ENCODE results near the gene CGB8.
"Not testable (repeated sequence)": the region's sequence is repeated elsewhere in the genome, so short reads cannot be mapped to it uniquely, and the experiment has no call there.

CGB8 gene

DNA sequence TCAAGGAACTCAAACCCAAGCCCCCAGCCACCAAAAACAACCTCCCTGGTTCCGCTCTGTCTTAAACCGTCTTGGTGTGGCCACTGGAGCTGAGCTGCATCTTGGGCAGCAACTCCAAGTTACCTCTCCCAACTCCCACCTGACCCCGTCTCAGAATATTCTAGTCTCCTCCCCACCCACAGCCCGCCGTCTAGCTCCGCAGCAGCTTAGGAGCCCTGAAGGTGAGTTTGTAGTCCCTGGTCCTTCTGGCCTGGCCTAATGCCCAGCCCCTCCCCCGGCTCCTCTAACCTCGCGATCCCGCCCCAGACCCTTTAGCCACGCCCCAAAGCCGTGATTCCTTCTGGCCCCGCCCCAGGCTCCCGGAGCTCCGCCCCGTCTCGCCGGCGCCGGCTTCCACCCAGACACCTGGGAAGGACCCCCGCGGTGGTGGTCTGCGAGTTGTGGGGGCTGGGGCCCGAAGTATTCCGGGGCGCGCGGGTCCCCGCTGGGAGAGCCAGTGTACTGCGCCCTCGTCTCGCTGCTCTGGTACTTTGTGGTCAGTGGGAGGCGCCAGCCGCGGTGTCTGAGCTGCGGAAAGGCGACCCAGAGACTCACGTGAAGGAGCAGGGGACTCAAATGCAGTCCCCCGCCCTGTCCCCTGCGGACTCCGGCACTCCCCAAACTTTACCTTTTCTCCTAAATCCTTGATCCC is 29.5 kb downstream of the CGB8 start:
- Histone ChIP-seq H3K27me3 (ENCODE audit: control insufficient read depth in 5 of 5, insufficient read depth in 4 of 5, low read length in 5 of 5) (peaks cover 2 to 16% (median 6%) of the 10 kb centered on the region in 5 donors), H3K27ac (ENCODE audit: low read depth, low read length) (no peak overlapping the region), H3K9me3 (ENCODE audit: control insufficient read depth in 5 of 5, low read length in 5 of 5) (no peaks in the 10 kb centered on the region), H3K4me1 (ENCODE audit: control insufficient read depth in 5 of 5, insufficient read depth in 5 of 5, low read length in 5 of 5) (peaks cover 0 to 25% (median 23%) of the 10 kb centered on the region in 5 donors), H3K36me3 (ENCODE audit: control insufficient read depth in 5 of 5, insufficient read depth in 5 of 5, low read length in 5 of 5) (peaks cover 0 to 21% (median 19%) of the 10 kb centered on the region in 5 donors), H3K9ac (ENCODE audit: low read length in 5 of 5) (peak overlapping the region in 1 of 5 donors; percentile 37), H3K4me3 (ENCODE audit: low read depth in 1 of 5, low read length in 5 of 5) (peak overlapping the region; percentile 41 to 66 (median 59))

DNA sequence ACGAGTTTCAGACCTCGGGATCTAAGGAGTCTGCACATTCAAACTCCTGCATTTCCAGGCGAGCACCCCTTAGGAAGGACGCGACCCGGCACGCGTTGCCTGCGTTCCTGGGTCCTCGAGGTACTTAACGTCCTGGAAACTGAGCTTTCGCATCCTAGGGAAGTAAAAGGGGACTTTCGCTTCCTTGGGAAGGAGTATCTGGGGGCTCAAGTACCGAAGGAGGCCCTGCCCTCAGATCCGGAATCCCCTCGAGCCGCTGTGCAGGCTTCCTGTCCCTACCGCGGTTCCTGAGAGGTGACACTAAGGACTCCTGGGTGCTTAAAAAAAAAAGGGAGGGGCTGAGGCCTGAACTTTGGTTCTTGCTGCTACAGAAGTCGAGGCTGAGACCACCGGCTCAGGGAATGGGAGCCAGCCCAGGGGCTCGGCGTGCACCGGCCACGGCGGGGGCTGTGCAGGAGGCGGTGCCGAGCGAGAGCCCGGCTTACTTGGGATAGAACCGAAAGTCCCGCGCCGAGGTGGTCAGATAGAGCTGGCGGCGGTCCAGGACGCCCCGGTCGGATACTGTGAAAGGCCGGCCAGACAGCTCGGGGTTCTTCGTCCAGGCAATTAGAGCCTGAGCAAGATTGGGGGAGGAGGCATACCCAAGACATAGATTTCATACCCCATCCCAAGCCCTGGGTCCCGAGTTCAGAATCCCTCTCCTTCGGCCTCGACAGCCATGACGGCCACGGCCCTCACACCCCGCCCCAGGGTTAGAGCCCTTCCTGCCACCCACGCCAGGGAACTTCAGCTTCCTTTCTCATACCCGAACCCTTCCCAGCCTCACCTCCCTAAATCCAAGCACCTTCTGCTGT is 30.3 kb downstream of the CGB8 start:
- peaks cover 2 to 16% (median 6%) of the 10 kb centered on the region in 5 donors for H3K27me3 ChIP-seq (ENCODE audit: control insufficient read depth in 5 of 5, insufficient read depth in 4 of 5, low read length in 5 of 5)
- not testable (repeated sequence) for H3K9me3 ChIP-seq (ENCODE audit: control insufficient read depth in 5 of 5, low read length in 5 of 5); H3K27ac ChIP-seq (ENCODE audit: low read depth, low read length)
- H3K4me1 ChIP-seq (ENCODE audit: control insufficient read depth in 5 of 5, insufficient read depth in 5 of 5, low read length in 5 of 5) = peaks cover 0 to 25% (median 23%) of the 10 kb centered on the region in 5 donors
- peak overlapping the region in 3 of 5 donors; percentile 37 to 51 (median 41) for H3K9ac ChIP-seq (ENCODE audit: low read length in 5 of 5)
- peaks cover 0 to 27% (median 24%) of the 10 kb centered on the region in 5 donors for H3K36me3 ChIP-seq (ENCODE audit: control insufficient read depth in 5 of 5, insufficient read depth in 5 of 5, low read length in 5 of 5)
- peak overlapping the region; percentile 57 to 71 (median 59) for H3K4me3 ChIP-seq (ENCODE audit: low read depth in 1 of 5, low read length in 5 of 5)

DNA sequence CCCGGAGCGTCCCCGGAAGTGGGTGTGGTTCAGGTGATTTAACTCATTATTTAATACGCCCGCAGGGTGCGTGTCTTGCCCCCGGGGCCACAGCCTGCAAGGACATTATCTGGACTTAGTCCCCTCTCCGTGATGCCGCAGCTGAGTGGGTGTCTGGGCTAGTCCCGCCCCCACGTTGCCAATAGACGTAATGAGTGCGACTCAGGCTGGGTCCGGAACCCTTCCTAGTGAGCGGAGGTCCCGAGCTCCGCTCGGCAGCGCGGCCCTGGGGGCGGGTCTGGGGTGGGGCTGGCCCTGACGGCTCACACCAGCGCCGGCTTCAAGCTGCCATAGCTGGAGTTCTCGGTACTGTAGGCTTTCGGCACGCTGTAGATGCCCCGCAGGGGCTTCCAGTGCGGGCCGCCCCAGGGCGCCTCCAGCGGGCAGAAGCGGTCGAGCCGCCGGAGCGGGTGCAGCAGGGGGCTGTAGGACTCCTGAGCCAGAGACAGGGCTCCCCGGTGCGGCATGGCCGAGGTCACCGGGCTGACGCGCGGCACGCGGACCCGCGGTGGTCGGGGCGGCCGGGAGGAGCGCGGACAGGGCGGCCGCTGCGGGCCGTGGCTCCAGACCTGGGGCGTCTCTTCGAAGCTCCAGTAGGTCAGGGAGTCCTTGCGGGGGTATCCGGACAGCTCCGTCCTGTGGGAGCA is 31.1 kb downstream of the CGB8 start:
- H3K27me3 ChIP-seq (ENCODE audit: control insufficient read depth in 5 of 5, insufficient read depth in 4 of 5, low read length in 5 of 5) = peaks cover 2 to 16% (median 6%) of the 10 kb centered on the region in 5 donors
- no peak overlapping the region for H3K27ac ChIP-seq (ENCODE audit: low read depth, low read length)
- no peaks in the 10 kb centered on the region for H3K9me3 ChIP-seq (ENCODE audit: control insufficient read depth in 5 of 5, low read length in 5 of 5)
- H3K4me3 ChIP-seq (ENCODE audit: low read depth in 1 of 5, low read length in 5 of 5) = peak overlapping the region; percentile 57 to 71 (median 59)
- peaks cover 0 to 25% (median 23%) of the 10 kb centered on the region in 5 donors for H3K4me1 ChIP-seq (ENCODE audit: control insufficient read depth in 5 of 5, insufficient read depth in 5 of 5, low read length in 5 of 5)
- H3K9ac ChIP-seq (ENCODE audit: low read length in 5 of 5) = peak overlapping the region in 2 of 5 donors; percentile 30 to 52
- peaks cover 0 to 34% (median 24%) of the 10 kb centered on the region in 5 donors for H3K36me3 ChIP-seq (ENCODE audit: control insufficient read depth in 5 of 5, insufficient read depth in 5 of 5, low read length in 5 of 5)

DNA sequence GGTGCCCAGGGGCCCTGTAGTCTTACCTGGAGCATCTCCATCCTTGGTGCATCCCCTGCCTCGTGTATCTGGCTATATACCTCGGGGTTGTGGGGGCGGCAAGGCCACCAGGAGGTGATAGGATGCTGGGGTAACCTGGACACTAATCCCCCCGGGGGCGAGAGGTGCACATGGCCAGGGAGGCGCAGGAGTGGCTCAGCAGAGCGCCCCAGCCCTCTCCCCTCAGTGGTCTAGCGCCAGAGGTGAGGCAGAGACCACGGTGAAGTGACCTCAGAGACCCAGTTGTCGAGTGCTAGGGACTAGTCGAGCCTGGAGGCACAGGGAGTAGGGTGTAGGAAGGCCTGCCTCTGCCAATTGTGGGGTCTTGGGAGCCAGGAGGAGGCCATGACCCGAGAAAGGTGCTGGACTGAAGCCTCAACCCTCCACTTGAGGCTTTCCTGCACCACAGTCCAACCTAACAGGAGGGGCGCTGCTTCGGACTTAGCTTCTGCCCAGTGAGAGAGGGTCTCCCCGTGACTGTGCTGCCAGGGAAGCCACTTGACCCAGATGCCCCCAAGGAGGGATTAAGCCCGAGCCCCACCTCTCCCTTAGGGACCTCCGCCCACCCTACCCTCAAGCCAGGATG is 31.8 kb downstream of the CGB8 start, which contains the start of gene LHB:
Gene LHB (minus strand): TSS at position 51 of the 625 bp plus-strand sequence. CDS start 10 bp downstream, at position 41.
- Histone ChIP-seq H3K9ac (ENCODE audit: low read length in 5 of 5) (peak within 1 kb of the TSS in 2 of 5 donors; percentile 30 to 52), H3K27ac (ENCODE audit: low read depth, low read length) (no peak within 1 kb of the TSS), H3K36me3 (ENCODE audit: control insufficient read depth in 5 of 5, insufficient read depth in 5 of 5, low read length in 5 of 5) (peaks cover 0 to 40% (median 31%) of the 10 kb centered on the region in 5 donors)

DNA sequence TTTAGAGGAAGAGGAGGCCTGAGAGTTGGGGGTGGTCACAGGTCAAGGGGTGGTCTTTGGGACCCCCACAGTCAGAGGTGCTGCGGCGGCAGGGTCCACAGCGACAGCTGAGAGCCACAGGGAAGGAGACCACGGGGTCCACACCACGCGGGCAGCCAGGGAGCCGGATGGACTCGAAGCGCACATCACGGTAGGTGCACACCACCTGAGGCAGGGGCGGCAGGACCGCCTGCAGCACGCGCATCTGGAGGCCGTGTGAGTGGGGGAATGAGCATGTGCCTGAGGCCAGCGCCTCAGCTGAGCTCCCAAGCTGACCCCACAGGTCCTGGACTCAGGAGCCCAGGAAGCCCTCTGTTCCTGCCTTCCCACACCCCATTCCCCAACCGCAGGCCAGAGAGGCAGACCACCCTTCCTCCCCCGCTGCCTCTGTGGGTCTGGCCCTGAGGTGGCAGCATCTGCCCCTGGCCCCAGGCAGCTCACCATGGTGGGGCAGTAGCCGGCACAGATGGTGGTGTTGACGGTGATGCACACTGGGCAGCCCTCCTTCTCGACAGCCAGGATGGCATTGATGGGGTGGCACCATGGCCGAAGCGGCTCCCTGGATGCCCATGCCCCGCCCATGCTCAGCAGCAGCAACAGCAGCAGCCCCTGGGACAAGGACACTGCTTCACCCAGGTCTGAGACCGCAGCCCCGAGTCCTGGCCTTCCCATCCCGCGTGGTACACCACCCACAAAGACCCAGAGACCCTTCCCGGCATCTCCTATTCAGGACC is 32.7 kb downstream of the CGB8 start:
- Histone ChIP-seq H3K9ac (ENCODE audit: low read length in 5 of 5) (no peak overlapping the region), H3K4me1 (ENCODE audit: control insufficient read depth in 5 of 5, insufficient read depth in 5 of 5, low read length in 5 of 5) (peaks cover 0 to 25% (median 23%) of the 10 kb centered on the region in 5 donors), H3K4me3 (ENCODE audit: low read depth in 1 of 5, low read length in 5 of 5) (no peak overlapping the region), H3K27me3 (ENCODE audit: control insufficient read depth in 5 of 5, insufficient read depth in 4 of 5, low read length in 5 of 5) (peaks cover 2 to 15% (median 6%) of the 10 kb centered on the region in 5 donors), H3K36me3 (ENCODE audit: control insufficient read depth in 5 of 5, insufficient read depth in 5 of 5, low read length in 5 of 5) (peaks cover 0 to 49% (median 40%) of the 10 kb centered on the region in 5 donors), H3K27ac (ENCODE audit: low read depth, low read length) (no peak overlapping the region), H3K9me3 (ENCODE audit: control insufficient read depth in 5 of 5, low read length in 5 of 5) (no peaks in the 10 kb centered on the region)

More for the DNA sequence above, 31.8 kb downstream of the CGB8 start, which contains the start of gene LHB:
- Histone ChIP-seq H3K9me3 (ENCODE audit: control insufficient read depth in 5 of 5, low read length in 5 of 5) (no peaks in the 10 kb centered on the region), H3K4me3 (ENCODE audit: low read depth in 1 of 5, low read length in 5 of 5) (peak within 1 kb of the TSS in 4 of 5 donors; percentile 57 to 66 (median 59)), H3K27me3 (ENCODE audit: control insufficient read depth in 5 of 5, insufficient read depth in 4 of 5, low read length in 5 of 5) (peaks cover 2 to 16% (median 6%) of the 10 kb centered on the region in 5 donors), H3K4me1 (ENCODE audit: control insufficient read depth in 5 of 5, insufficient read depth in 5 of 5, low read length in 5 of 5) (peaks cover 0 to 25% (median 23%) of the 10 kb centered on the region in 5 donors)

DNA sequence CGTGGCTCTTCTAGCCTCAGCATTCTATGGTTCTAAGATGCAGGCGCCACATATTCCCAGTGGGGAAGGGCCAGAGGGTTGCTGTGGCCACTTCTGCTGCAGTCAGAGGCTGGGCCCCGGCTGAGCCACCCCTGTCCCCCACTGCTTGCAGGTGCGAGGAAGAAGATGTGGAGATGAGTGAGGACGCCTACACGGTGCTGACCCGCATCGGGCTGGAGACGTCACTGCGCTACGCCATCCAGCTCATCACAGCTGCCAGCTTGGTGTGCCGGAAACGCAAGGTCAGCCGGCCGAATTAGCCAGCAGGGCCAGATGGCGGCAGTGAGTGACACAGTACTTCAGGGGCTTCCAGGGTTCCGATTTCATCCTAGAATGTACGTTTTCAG is 34.0 kb downstream of the CGB8 start:
- no peak overlapping the region for H3K9ac ChIP-seq (ENCODE audit: low read length in 5 of 5)
- no peak overlapping the region for H3K27ac ChIP-seq (ENCODE audit: low read depth, low read length)
- H3K4me1 ChIP-seq (ENCODE audit: control insufficient read depth in 5 of 5, insufficient read depth in 5 of 5, low read length in 5 of 5) = peaks cover 0 to 25% (median 23%) of the 10 kb centered on the region in 5 donors
- H3K27me3 ChIP-seq (ENCODE audit: control insufficient read depth in 5 of 5, insufficient read depth in 4 of 5, low read length in 5 of 5) = peaks cover 0 to 11% (median 4%) of the 10 kb centered on the region in 5 donors
- H3K4me3 ChIP-seq (ENCODE audit: low read depth in 1 of 5, low read length in 5 of 5) = no peak overlapping the region
- H3K36me3 ChIP-seq (ENCODE audit: control insufficient read depth in 5 of 5, insufficient read depth in 5 of 5, low read length in 5 of 5) = peaks cover 0 to 63% (median 54%) of the 10 kb centered on the region in 5 donors
- H3K9me3 ChIP-seq (ENCODE audit: control insufficient read depth in 5 of 5, low read length in 5 of 5) = no peaks in the 10 kb centered on the region

DNA sequence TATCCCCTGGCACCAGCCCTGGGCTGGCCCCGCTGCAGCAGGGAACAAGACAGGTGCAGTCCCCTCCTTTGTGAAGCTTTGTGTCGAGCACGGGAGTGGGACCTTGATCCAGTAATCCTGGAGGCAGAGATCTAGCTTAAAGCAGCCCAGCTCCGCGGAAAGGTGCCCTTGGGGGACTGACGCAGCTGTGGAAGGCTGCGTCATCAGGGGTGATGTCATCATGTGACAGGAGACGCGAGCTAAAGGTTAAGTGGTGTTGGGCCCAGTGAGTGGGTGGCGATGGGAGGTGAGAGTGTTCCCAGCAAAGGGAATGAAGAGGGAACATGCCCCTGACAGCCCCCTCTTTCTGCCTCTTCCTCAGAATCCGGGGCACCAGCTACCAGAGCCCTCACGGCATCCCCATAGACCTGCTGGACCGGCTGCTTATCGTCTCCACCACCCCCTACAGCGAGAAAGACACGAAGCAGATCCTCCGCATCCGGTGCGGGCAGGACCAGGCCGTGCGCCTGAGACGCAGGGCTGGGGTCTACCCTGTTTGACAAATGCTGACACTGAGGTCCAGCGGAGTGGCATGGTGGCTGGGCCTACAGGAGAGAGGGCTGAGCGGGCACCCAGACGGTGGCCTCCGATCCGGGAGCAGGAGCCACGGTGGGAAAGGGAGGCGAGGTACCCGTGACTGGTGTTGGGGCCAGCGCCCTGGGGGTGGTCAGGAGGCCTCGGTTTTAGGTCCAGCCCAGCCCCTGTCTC is 34.6 kb downstream of the CGB8 start:
- H3K9ac ChIP-seq (ENCODE audit: low read length in 5 of 5) = no peak overlapping the region
- H3K27me3 ChIP-seq (ENCODE audit: control insufficient read depth in 5 of 5, insufficient read depth in 4 of 5, low read length in 5 of 5) = peaks cover 0 to 11% (median 4%) of the 10 kb centered on the region in 5 donors
- H3K27ac ChIP-seq (ENCODE audit: low read depth, low read length) = no peak overlapping the region
- peaks cover 0 to 69% (median 59%) of the 10 kb centered on the region in 5 donors for H3K36me3 ChIP-seq (ENCODE audit: control insufficient read depth in 5 of 5, insufficient read depth in 5 of 5, low read length in 5 of 5)
- no peak overlapping the region for H3K4me3 ChIP-seq (ENCODE audit: low read depth in 1 of 5, low read length in 5 of 5)
- H3K9me3 ChIP-seq (ENCODE audit: control insufficient read depth in 5 of 5, low read length in 5 of 5) = no peaks in the 10 kb centered on the region
- peaks cover 0 to 21% (median 19%) of the 10 kb centered on the region in 5 donors for H3K4me1 ChIP-seq (ENCODE audit: control insufficient read depth in 5 of 5, insufficient read depth in 5 of 5, low read length in 5 of 5)

DNA sequence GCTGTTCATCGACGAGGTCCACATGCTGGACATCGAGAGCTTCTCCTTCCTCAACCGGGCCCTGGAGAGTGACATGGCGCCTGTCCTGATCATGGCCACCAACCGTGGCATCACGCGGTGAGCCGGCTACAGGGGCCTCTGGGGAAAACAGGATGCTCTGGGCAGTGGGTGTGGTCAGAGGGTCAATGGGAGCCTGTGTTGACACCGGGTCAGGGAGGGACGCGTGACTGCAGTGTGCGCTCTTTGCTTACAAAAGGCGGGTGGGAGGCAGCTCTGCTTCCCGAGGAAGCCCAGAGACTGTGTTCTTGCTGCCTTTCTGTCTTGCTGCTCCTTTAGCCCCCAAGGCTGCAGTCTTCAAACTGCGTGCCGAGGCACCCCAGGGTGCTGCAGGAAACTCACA is 37.7 kb downstream of the CGB8 start:
- Histone ChIP-seq H3K36me3 (ENCODE audit: control insufficient read depth in 5 of 5, insufficient read depth in 5 of 5, low read length in 5 of 5) (peaks cover 3 to 82% (median 71%) of the 10 kb centered on the region in 5 donors), H3K27ac (ENCODE audit: low read depth, low read length) (no peak overlapping the region), H3K4me3 (ENCODE audit: low read depth in 1 of 5, low read length in 5 of 5) (no peak overlapping the region), H3K4me1 (ENCODE audit: control insufficient read depth in 5 of 5, insufficient read depth in 5 of 5, low read length in 5 of 5) (no peaks in the 10 kb centered on the region), H3K27me3 (ENCODE audit: control insufficient read depth in 5 of 5, insufficient read depth in 4 of 5, low read length in 5 of 5) (no peaks in the 10 kb centered on the region), H3K9me3 (ENCODE audit: control insufficient read depth in 5 of 5, low read length in 5 of 5) (no peaks in the 10 kb centered on the region), H3K9ac (ENCODE audit: low read length in 5 of 5) (no peak overlapping the region)

Data from subcutaneous abdominal adipose tissue (tissue), 5 donors.